Stimulated activated CD4-positive, alpha-beta T cell treated with anti-CD3 and anti-CD28 coated beads, Interleukin-1b, Interleukin-23, amount 100 ng/mL, for 24 hours (primary cell): Measurements from ENCODE around the gene RCOR3.
"Not testable (repeated sequence)": the region's sequence is repeated elsewhere in the genome, so short reads cannot be mapped to it uniquely, and the experiment has no call there.

Experiments used
- DNase-seq, 4 experiments: peaks; one replicate each; pipeline ENCODE4 v3.0.0-alpha.2; 2020; ENCODE audit warnings: low read depth in 4 of 4, low spot score in 1 of 4

RCOR3 gene

DNA sequence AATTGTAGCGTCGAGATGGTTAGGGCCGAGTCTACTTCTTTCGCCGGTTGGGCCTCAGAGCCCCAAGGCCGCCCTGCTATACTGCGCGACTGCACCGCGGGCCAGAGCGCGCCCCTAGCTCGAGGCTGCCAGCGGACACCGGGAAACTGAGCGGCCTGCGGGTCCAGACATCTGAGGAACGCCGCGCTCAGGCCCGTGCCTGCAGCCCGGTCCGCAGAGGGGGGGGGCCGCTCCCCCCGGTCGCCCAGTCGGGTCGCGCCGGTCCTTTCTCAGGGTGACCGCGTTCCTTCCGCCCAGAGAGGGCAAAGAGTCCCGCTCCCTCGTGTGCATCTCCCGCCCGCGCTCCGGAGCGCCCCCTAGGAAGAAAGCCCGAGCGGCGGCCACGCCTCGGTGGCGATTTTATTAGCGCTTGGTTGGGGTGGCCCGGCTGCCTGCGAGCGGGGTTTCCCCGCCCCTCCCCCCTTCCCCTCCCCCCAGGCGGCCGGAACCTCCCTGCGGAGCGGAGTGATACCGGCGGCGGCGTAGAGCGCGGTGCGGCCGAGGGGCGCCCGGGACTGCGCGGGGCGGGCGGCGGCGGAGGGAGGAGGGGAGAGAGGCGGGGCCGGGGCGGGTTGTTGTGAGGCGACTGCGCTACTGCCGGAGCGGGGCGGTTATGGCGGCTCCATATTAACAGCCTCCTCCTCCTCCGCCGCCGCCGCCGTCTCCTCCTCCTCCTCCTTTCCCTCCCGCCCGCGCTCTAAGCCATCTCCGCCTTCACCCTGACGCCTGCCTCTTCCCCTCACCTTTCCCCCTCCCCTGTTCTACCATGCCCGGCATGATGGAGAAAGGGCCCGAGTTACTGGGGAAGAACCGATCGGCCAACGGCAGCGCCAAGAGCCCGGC lies at the start of gene RCOR3:
Gene RCOR3, plus strand, starts transcription at position 611 of the 882 bp plus-strand sequence. Its CDS starts 195 bp downstream, at position 806.
- DNase-seq = peak; percentile 76 to 92 (median 90)

DNA sequence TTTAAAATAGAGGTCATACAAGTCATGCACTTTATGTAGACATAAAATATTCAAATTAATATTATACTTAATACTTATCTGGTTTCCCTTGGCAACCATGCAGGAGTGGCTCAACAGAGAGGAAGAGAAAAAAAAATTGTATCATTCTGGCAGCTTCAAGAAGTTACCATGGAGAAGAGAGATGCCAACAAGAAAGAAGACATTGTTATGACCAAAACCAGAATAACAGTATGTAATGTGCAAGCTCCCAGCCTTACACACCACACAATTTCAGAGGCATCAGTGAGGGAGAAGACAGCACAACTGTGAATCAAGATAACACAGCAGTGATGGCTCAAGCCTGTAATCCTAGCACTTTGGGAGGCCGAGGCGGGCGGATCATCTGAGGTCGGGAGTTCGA lies 49.1 kb upstream of the RCOR3 start:
- DNase-seq = no peak

GRCh38 chr1:211210965-211211364 lies 48.2 kb upstream of the RCOR3 start:
- DNase-seq = no peak

DNA sequence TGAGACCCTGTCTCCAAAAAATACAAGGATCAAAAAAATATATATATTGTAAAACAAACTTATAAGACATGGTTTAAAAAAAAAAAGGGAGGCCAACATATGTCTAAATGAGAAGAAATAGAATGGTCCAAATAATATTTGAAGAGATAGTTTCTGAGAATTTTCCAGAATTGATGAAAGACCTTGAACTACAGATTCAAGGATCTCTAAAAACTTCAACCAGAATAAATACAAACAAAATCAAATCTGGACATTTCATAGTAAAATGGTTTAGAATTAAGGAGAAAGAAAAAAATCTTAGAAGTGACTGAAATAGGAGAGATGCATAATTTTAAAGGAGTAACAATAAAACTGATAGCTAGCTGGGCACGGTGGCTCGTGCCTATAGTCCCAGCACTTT lies 45.5 kb upstream of the RCOR3 start:
- DNase-seq = no peak

DNA sequence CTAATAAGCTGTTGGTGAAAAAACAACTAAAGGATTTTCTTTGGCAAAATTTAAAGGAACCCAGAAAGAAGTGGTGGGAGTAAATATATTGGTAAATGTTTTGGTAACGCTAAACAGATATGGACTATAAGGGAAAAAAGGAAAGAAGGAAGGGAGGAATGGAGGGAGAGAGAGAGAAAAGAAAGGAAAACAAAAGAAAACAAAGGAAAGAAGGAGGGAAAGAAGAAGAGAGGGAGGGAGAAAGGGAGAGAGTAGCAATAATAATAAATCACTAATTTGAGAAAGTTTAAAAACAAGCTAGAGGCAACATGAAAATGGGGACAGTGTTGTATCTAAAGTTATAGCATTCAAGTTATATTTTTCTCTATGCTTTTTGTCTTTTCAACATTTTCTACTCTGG lies 43.6 kb upstream of the RCOR3 start:
- no peak for DNase-seq

DNA sequence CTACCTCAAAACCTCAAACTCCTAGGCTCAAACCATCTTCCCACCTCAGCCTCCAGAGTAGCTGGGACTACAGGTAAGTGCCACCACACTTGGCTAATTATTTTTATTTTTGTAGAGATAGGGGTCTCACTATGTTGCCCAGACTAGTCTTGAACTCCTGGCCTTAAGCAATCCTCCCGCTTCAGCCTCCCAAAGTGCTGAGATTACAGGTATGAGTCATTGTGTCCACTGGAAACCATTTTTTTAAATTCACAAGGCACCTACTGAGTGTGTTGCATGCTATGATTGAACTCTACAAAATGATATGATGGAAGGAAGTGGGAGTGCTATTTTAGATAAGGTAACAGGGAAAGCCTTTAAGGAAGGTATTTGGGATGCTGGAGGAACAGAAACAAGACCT lies 41.8 kb upstream of the RCOR3 start:
- no peak for DNase-seq

- not testable (repeated sequence) for DNase-seq
Observed at GRCh38 chr1:211222469-211223234, 36.5 kb upstream of the RCOR3 start.

DNA sequence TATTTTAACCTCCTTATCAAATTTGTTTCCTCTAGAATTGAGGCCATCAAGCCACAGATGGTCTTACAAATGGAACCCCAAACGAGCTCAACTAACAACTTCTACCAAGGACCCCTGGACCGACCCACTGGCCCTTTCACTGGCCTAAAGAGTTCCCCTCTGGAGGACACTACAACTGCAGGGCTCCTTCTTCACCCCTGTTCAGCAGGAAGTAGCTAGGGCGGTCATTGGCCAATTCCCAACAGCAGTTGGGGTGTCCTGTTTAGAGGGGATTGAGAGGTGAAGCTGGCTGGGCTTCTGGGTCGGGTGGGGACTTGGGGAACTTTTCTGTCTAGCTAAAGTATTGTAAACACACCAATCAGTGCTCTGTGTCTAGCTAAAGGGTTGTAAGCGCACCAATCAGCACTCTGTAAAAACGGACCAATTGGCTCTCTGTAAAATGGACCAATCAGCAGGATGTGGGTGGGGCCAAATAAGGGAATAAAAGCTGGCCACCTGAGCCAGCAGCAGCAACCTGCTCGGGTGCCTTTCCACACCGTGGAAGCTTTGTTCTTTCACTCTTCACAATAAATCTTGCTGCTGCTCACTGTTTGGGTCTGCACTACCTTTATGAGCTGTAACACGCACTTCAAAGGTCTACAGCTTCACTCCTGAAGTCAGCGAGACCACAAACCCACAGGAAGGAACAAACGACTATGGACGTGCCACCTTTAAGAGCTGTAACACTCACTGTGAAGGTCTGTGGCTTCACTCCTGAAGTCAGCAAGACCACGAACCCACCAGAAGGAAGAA lies 30.4 kb upstream of the RCOR3 start:
- peak in 2 of 4 experiments; percentile 3 to 21 for DNase-seq

GRCh38 chr1:211229365-211229759 lies 29.8 kb upstream of the RCOR3 start:
- no peak for DNase-seq

GRCh38 chr1:211231873-211232272 lies 27.3 kb upstream of the RCOR3 start:
- no peak for DNase-seq

GRCh38 chr1:211236633-211237320 lies 22.4 kb upstream of the RCOR3 start:
- no peak for DNase-seq

- DNase-seq = no peak
Observed at GRCh38 chr1:211237579-211237978, 21.6 kb upstream of the RCOR3 start.

DNA sequence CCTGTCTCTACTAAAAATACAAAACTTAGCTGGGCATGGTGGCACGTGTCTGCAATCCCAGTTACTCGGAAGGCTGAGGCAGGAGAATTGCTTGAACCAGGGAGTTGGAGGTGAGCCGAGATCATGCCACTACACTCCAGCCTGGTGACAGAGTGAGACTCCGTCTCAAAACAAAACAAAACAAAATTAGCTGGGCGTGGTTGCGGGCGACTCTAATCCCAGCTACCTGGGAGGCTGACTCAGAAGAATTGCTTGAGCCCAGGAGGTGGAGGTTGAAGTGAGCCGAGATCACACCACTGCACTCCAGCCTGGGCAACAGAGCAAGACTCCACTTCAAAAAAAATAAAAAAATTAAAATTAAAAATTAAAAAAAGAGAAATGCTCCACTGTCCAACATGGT lies 18.6 kb upstream of the RCOR3 start:
- not testable (repeated sequence) for DNase-seq

DNA sequence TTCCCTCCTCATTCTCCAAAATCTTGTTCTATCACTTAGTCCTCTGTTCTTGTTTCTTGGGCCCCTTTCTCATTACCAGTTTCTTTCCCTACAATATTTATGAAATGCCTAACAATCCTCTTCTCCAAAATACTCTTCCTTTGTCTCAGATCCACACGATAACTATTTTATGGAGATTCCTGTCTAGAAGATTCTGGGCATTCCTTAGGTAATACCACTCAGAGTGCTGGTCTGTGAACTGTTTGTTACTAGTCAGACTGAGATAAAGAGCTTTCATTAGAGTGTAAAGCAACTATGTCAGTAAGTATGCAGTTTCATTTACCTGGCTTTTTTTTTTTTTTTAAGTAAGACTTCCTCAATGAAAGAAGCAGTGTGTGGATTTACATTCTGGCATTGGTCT lies 18.1 kb upstream of the RCOR3 start:
- no peak for DNase-seq

DNA sequence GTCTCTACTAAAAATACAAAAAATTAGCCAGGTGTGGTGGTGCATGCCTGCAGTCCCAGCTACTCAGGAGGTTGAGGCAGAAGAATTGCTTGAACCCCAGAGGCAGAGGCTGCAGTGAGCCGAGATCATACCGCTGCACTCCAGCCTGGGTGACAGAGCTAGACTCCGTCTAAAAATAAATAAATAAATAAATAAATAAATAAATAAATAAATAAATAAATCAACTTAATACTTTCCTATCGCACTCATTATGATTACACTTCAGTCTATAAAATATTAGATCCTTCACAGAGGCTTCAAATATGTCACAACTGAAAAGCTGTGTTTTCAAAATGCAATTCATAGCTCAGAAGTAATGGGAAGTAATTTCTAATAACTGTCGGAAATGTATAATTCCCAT lies 15.5 kb upstream of the RCOR3 start:
- not testable (repeated sequence) for DNase-seq

DNA sequence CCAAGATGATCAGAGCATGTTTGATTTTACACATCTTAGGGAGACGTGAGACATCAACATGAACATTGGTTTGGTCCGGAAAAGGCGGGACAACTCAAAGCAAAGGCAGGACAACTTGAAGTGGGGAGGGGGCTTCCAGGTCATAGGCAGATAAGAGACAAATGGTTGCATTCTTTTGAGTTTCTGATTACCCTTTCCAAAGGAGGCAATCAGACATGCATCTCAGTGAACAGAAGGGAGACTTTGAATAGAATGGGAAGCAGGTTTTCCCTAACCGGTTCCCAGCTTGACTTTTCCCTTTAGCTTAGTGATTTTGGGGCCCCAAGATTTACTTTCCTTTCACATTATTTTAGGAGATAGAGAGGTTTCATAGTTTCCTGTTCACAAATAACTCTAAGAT lies 12.6 kb upstream of the RCOR3 start:
- DNase-seq = not testable (repeated sequence)

DNA sequence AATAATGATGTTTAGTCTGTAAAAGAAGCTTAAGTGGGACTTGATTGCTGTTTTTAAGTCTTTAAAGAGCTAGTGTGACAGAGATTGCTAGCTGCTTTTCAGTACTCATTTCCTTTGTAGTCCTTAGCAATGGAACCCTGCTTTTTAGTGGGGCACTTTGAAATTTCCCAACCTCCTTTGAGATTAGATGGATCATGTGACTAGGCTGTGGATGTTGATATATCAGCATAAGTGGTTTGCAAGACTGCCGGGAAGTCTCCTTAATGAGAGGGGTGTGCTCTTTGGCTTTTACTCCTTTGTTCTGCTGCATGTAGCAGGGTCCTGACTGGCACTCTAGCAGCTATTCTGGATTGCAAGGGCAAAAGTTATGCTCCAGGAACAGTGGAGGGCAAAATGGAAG lies 11.2 kb upstream of the RCOR3 start:
- no peak for DNase-seq

GRCh38 chr1:211249611-211250010 lies 9.6 kb upstream of the RCOR3 start:
- not testable (repeated sequence) for DNase-seq

- DNase-seq = no peak
Observed at GRCh38 chr1:211257826-211258225, 1.3 kb upstream of the RCOR3 start.

- DNase-seq = peak; percentile 2 to 39 (median 28)
Observed at GRCh38 chr1:211258310-211258755, 833 bp upstream of the RCOR3 start.
